HepG2 (cell line): ENCODE measurements around the gene APOC1. TPM values are rescaled to one million over a fixed set of nuclear protein-coding genes. Genes with fewer than 3 reads are reported as not detected.

Experiments
- CBX1 ChIP-seq: IDR thresholded peaks from one replicate; pipeline ENCODE4 v1.6.1; 2016; ENCODE audit warnings: antibody characterized with exemption, low read depth
- CENPT ChIP-seq: sonication (generic); formaldehyde crosslinking; IDR thresholded peaks from 2 replicates; pipeline ENCODE4 v1.8.0; 2022; ENCODE audit warnings: low read depth, mild to moderate bottlenecking, moderate library complexity, missing genetic modification reagents
- CREB1 ChIP-seq, 2 experiments: fragments of 450-650 bp in 1 of 2; IDR thresholded peaks; 2 replicates each; pipeline ENCODE4 v1.6.1; 2016 to 2017; ENCODE audit warnings: control low read depth in 1 of 2, mild to moderate bottlenecking in 1 of 2, missing compliant biosample characterization in 1 of 2, missing genetic modification characterization in 1 of 2
- FOXA1 ChIP-seq, 2 experiments: fragments of 450-650 bp in 1 of 2; sonication (generic) in 1 of 2; formaldehyde crosslinking in 1 of 2; IDR thresholded peaks; 2 replicates each; pipeline versions ENCODE4 v1.4.0 to v1.6.1; 2016 to 2020; ENCODE audit warnings: missing genetic modification reagents in 1 of 2
- MTF1 ChIP-seq: sonication (generic); formaldehyde crosslinking; IDR thresholded peaks from 2 replicates; pipeline ENCODE4 v1.5.0; 2020; ENCODE audit warnings: missing genetic modification reagents
- NRL ChIP-seq: sonication (generic); formaldehyde crosslinking; IDR thresholded peaks from 2 replicates; pipeline ENCODE4 v1.5.0; 2020; ENCODE audit warnings: missing genetic modification reagents, mild to moderate bottlenecking, moderate library complexity, borderline replicate concordance
- RAD21 ChIP-seq: fragments of 450-650 bp; formaldehyde crosslinking; IDR thresholded peaks from 2 replicates; pipeline ENCODE4 v1.5.0; 2020; ENCODE audit warnings: mild to moderate bottlenecking
- RFX3 ChIP-seq: IDR thresholded peaks from 2 replicates; pipeline ENCODE4 v1.6.1; 2016; ENCODE audit warnings: missing biosample characterization, missing genetic modification reagents
- SNAI1 ChIP-seq: sonication (generic); formaldehyde crosslinking; IDR thresholded peaks from 2 replicates; pipeline ENCODE4 v1.5.0; 2020; ENCODE audit warnings: mild to moderate bottlenecking, missing genetic modification reagents, borderline replicate concordance
- ZNF460 ChIP-seq: sonication (generic); formaldehyde crosslinking; IDR thresholded peaks from 2 replicates; pipeline ENCODE4 v1.5.1; 2020; ENCODE audit warnings: missing genetic modification reagents, mild to moderate bottlenecking, borderline replicate concordance
- ZNF552 ChIP-seq: sonication (generic); formaldehyde crosslinking; IDR thresholded peaks from 2 replicates; pipeline ENCODE4 v1.9.0; 2022; ENCODE audit warnings: missing genetic modification reagents, mild to moderate bottlenecking, borderline replicate concordance
- ZNF780A ChIP-seq: sonication (generic); formaldehyde crosslinking; IDR thresholded peaks from 2 replicates; pipeline ENCODE4 v1.8.0; 2022; ENCODE audit warnings: mild to moderate bottlenecking, missing genetic modification reagents, moderate library complexity
- polyA plus RNA-seq, 8 experiments: library from polyadenylated mRNA; depleted of rRNA in 3 of 8; stranded (reverse) in 7 of 8; unstranded in 1 of 8; fragments of >200 nt; fragmentation: Illumina TruSeq in 4 of 8; extraction: Trizol in 4 of 8; gene quantifications; 2 replicates each; pipeline versions ENCODE4 v1.2.1 to v1.2.3, GENCODE V29; 2011 to 2016; ENCODE audit warnings: low read depth in 4 of 8, missing spikeins in 1 of 8, mixed read lengths in 1 of 8; ENCODE audit not compliant: insufficient read depth in 1 of 8
- total RNA-seq, 5 experiments: library from RNA; depleted of rRNA; stranded (reverse); fragments of >200 nt; fragmentation: Illumina TruSeq; extraction: Trizol; gene quantifications; 2 replicates each; pipeline ENCODE4 v1.2.3, GENCODE V29; 2016; ENCODE audit warnings: low read depth in 1 of 5
- TF ChIP-seq, protein P1 (sequence below): sonication (generic); formaldehyde crosslinking; IDR thresholded peaks from 2 replicates; pipeline ENCODE4 v1.4.0; 2020; ENCODE audit warnings: missing genetic modification reagents
- TF ChIP-seq, protein P2 (sequence below): sonication (generic); formaldehyde crosslinking; IDR thresholded peaks from 2 replicates; pipeline ENCODE4 v1.4.0; 2020; ENCODE audit warnings: missing genetic modification reagents
- TF ChIP-seq, protein P3 (sequence below): sonication (generic); formaldehyde crosslinking; IDR thresholded peaks from 2 replicates; pipeline ENCODE4 v1.4.0; 2020; ENCODE audit warnings: missing genetic modification reagents
- TF ChIP-seq, protein P4 (sequence below): sonication (generic); formaldehyde crosslinking; IDR thresholded peaks from 2 replicates; pipeline ENCODE4 v1.5.1; 2020; ENCODE audit warnings: mild to moderate bottlenecking, missing genetic modification reagents, borderline replicate concordance

APOC1 gene
- total and polyA plus RNA-seq, 2 of the 13 experiments (the other 11 are each of a cell fraction or from before 2014, with no cell fraction given), result 600 to 1,235 TPM

DNA sequence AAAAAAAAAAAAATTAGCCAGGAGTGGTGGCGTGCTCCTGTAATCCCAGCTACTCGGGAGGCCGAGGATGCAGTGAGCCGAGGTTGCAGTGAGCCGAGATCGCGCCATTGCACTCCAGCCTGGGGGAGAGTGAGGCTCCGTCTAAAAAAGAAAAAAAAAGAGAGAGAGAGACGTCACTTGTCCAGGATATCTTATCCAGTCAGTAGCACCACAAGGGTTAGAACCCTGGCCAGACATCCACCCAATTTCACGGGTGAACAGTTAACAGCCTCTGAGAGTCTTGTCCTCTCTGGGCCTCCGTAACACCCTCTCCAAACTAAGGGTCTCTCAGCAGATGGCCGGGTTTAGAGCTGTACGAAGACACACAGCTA is 39.9 kb downstream of the APOC1 start (continued):
- TF ChIP-seq MTF1 (CRISPR knock-in tag) (no peak), ZNF460 (CRISPR knock-in tag) (peak; percentile 39; the same call in 1 of the 2 replicates), NRL (CRISPR knock-in tag) (no peak), SNAI1 (CRISPR knock-in tag) (no peak), CREB1 (IDR thresholded peaks at IDR 0.05) (no peak), CREB1 (CRISPR knock-in tag; IDR thresholded peaks at IDR 0.05) (no peak), RFX3 (CRISPR knock-in tag) (no peak), RAD21 (CRISPR knock-in tag) (no peak), FOXA1 (IDR thresholded peaks at IDR 0.05) (no peak), FOXA1 (CRISPR knock-in tag; IDR thresholded peaks at IDR 0.05) (no peak), ZNF780A (CRISPR knock-in tag) (0 out of 2 replicates have a peak, but pooled peaks have one; percentile 49), ZNF552 (no peak), CBX1 (no peak), CENPT (CRISPR knock-in tag) (no peak)
- TF ChIP-seq, protein P1, sequence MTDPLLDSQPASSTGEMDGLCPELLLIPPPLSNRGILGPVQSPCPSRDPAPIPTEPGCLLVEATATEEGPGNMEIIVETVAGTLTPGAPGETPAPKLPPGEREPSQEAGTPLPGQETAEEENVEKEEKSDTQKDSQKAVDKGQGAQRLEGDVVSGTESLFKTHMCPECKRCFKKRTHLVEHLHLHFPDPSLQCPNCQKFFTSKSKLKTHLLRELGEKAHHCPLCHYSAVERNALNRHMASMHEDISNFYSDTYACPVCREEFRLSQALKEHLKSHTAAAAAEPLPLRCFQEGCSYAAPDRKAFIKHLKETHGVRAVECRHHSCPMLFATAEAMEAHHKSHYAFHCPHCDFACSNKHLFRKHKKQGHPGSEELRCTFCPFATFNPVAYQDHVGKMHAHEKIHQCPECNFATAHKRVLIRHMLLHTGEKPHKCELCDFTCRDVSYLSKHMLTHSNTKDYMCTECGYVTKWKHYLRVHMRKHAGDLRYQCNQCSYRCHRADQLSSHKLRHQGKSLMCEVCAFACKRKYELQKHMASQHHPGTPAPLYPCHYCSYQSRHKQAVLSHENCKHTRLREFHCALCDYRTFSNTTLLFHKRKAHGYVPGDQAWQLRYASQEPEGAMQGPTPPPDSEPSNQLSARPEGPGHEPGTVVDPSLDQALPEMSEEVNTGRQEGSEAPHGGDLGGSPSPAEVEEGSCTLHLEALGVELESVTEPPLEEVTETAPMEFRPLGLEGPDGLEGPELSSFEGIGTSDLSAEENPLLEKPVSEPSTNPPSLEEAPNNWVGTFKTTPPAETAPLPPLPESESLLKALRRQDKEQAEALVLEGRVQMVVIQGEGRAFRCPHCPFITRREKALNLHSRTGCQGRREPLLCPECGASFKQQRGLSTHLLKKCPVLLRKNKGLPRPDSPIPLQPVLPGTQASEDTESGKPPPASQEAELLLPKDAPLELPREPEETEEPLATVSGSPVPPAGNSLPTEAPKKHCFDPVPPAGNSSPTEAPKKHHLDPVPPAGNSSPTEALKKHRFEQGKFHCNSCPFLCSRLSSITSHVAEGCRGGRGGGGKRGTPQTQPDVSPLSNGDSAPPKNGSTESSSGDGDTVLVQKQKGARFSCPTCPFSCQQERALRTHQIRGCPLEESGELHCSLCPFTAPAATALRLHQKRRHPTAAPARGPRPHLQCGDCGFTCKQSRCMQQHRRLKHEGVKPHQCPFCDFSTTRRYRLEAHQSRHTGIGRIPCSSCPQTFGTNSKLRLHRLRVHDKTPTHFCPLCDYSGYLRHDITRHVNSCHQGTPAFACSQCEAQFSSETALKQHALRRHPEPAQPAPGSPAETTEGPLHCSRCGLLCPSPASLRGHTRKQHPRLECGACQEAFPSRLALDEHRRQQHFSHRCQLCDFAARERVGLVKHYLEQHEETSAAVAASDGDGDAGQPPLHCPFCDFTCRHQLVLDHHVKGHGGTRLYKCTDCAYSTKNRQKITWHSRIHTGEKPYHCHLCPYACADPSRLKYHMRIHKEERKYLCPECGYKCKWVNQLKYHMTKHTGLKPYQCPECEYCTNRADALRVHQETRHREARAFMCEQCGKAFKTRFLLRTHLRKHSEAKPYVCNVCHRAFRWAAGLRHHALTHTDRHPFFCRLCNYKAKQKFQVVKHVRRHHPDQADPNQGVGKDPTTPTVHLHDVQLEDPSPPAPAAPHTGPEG, result no peak
- TF ChIP-seq, protein P2, sequence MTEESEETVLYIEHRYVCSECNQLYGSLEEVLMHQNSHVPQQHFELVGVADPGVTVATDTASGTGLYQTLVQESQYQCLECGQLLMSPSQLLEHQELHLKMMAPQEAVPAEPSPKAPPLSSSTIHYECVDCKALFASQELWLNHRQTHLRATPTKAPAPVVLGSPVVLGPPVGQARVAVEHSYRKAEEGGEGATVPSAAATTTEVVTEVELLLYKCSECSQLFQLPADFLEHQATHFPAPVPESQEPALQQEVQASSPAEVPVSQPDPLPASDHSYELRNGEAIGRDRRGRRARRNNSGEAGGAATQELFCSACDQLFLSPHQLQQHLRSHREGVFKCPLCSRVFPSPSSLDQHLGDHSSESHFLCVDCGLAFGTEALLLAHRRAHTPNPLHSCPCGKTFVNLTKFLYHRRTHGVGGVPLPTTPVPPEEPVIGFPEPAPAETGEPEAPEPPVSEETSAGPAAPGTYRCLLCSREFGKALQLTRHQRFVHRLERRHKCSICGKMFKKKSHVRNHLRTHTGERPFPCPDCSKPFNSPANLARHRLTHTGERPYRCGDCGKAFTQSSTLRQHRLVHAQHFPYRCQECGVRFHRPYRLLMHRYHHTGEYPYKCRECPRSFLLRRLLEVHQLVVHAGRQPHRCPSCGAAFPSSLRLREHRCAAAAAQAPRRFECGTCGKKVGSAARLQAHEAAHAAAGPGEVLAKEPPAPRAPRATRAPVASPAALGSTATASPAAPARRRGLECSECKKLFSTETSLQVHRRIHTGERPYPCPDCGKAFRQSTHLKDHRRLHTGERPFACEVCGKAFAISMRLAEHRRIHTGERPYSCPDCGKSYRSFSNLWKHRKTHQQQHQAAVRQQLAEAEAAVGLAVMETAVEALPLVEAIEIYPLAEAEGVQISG (CRISPR knock-in tag), result no peak
- TF ChIP-seq, protein P3, sequence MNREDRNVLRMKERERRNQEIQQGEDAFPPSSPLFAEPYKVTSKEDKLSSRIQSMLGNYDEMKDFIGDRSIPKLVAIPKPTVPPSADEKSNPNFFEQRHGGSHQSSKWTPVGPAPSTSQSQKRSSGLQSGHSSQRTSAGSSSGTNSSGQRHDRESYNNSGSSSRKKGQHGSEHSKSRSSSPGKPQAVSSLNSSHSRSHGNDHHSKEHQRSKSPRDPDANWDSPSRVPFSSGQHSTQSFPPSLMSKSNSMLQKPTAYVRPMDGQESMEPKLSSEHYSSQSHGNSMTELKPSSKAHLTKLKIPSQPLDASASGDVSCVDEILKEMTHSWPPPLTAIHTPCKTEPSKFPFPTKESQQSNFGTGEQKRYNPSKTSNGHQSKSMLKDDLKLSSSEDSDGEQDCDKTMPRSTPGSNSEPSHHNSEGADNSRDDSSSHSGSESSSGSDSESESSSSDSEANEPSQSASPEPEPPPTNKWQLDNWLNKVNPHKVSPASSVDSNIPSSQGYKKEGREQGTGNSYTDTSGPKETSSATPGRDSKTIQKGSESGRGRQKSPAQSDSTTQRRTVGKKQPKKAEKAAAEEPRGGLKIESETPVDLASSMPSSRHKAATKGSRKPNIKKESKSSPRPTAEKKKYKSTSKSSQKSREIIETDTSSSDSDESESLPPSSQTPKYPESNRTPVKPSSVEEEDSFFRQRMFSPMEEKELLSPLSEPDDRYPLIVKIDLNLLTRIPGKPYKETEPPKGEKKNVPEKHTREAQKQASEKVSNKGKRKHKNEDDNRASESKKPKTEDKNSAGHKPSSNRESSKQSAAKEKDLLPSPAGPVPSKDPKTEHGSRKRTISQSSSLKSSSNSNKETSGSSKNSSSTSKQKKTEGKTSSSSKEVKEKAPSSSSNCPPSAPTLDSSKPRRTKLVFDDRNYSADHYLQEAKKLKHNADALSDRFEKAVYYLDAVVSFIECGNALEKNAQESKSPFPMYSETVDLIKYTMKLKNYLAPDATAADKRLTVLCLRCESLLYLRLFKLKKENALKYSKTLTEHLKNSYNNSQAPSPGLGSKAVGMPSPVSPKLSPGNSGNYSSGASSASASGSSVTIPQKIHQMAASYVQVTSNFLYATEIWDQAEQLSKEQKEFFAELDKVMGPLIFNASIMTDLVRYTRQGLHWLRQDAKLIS, result no peak
- TF ChIP-seq, protein P4, sequence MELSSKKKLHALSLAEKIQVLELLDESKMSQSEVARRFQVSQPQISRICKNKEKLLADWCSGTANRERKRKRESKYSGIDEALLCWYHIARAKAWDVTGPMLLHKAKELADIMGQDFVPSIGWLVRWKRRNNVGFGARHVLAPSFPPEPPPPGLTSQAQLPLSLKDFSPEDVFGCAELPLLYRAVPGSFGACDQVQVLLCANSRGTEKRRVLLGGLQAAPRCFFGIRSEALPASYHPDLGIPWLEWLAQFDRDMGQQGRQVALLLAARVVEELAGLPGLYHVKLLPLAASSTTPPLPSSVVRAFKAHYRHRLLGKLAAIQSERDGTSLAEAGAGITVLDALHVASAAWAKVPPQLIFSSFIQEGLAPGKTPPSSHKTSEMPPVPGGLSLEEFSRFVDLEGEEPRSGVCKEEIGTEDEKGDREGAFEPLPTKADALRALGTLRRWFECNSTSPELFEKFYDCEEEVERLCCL (CRISPR knock-in tag), result no peak
